H1 (cell line): ENCODE measurements around the gene SPTBN4. TPM values are rescaled to one million over a fixed set of nuclear protein-coding genes. Genes with fewer than 3 reads are reported as not detected.

ENCODE experiments used
- CTCF ChIA-PET: fragments of 300-600 bp; sonication (Branson Sonifier 250); formaldehyde crosslinking; loops from one replicate; lab custom pipeline; 2021; ENCODE audit not compliant: partially characterized antibody; lab: Charles Lee
- POLR2A ChIA-PET: fragments of 300-600 bp; sonication (Branson Sonifier 250); formaldehyde crosslinking; loops from one replicate; lab custom pipeline; 2021; ENCODE audit warnings: inconsistent platforms; ENCODE audit not compliant: partially characterized antibody; lab: Charles Lee
- DNase-seq, 2 experiments: peaks; one replicate each; pipeline versions ENCODE4 v3.0.0 to v3.0.0-alpha.2; 2010 to 2022; ENCODE audit warnings: low spot score in 2 of 2, low read depth in 1 of 2, mixed read lengths in 1 of 2
- FAIRE-seq: peaks from 2 replicates; lab custom pipeline; 2011; peaks lifted over from hg19 to GRCh38; lab: Jason Lieb, UNC
- H2AFZ ChIP-seq: 2 replicates; pipeline ENCODE4 v1.8.1; 2012; ENCODE audit warnings: low read length, inconsistent platforms
- H2AK5ac ChIP-seq: 2 replicates; pipeline ENCODE4 v1.6.1; 2013; ENCODE audit warnings: low read depth, low read length
- H2BK120ac ChIP-seq: replicated peaks from 2 replicates; pipeline ENCODE3; 2013; ENCODE audit warnings: low read depth, low read length, inconsistent platforms
- H2BK12ac ChIP-seq: 2 replicates; pipeline ENCODE4 v1.6.1; 2013; ENCODE audit warnings: low read depth, low read length
- H2BK15ac ChIP-seq: 2 replicates; pipeline ENCODE4 v1.6.1; 2013; ENCODE audit warnings: low read length
- H2BK20ac ChIP-seq: 2 replicates; pipeline ENCODE4 v1.6.1; 2013; ENCODE audit warnings: low read length
- H2BK5ac ChIP-seq: 2 replicates; pipeline ENCODE4 v1.6.1; 2013; ENCODE audit warnings: low read depth, low read length
- H3K14ac ChIP-seq: 2 replicates; pipeline ENCODE4 v1.6.1; 2013; ENCODE audit warnings: inconsistent platforms; ENCODE audit not compliant: insufficient read length
- H3K18ac ChIP-seq: 2 replicates; pipeline ENCODE4 v1.6.1; 2013; ENCODE audit warnings: low read length; ENCODE audit errors: extremely low read depth
- H3K23ac ChIP-seq: 2 replicates; pipeline ENCODE4 v1.6.1; 2013; ENCODE audit warnings: inconsistent platforms; ENCODE audit not compliant: insufficient read length
- H3K23me2 ChIP-seq: 2 replicates; pipeline ENCODE4 v1.6.1; 2013; ENCODE audit warnings: low read depth, low read length
- H3K27ac ChIP-seq: 2 replicates; pipeline ENCODE4 v1.6.1; 2011; ENCODE audit warnings: low read depth, low read length, inconsistent platforms
- H3K27me3 ChIP-seq, 4 experiments: replicated peaks in 1 of 4; 1 replicate in 1 of 4; 2 replicates in 3 of 4; pipeline versions ENCODE4 v1.6.1 to v1.8.1; 2011 to 2013; ENCODE audit warnings: low read length in 3 of 4, mild to moderate bottlenecking in 3 of 4, inconsistent platforms in 2 of 4, mixed read lengths in 2 of 4, moderate library complexity in 1 of 4; ENCODE audit not compliant: control insufficient read depth in 3 of 4, insufficient read depth in 3 of 4; ENCODE audit errors: extremely low read depth in 1 of 4
- H3K36me3 ChIP-seq, 4 experiments: 2 replicates each; pipeline versions ENCODE4 v1.6.1 to v1.8.1; 2011 to 2013; ENCODE audit warnings: mild to moderate bottlenecking in 4 of 4, low read length in 3 of 4, moderate library complexity in 2 of 4, control low read depth in 1 of 4, inconsistent platforms in 1 of 4; ENCODE audit not compliant: insufficient read depth in 4 of 4, control insufficient read depth in 2 of 4
- H3K4ac ChIP-seq: replicated peaks from 2 replicates; pipeline ENCODE3; 2013; ENCODE audit warnings: low read length, low read depth, mixed read lengths, inconsistent platforms; ENCODE audit not compliant: insufficient read length
- H3K4me1 ChIP-seq, 4 experiments: replicated peaks in 1 of 4; 1 replicate in 1 of 4; 2 replicates in 3 of 4; pipeline versions ENCODE4 v1.6.1 to v1.8.1; 2011 to 2013; ENCODE audit warnings: low read length in 3 of 4, inconsistent platforms in 2 of 4, mixed read lengths in 1 of 4; ENCODE audit not compliant: insufficient read depth in 4 of 4, control insufficient read depth in 3 of 4
- H3K4me2 ChIP-seq, 2 experiments: 2 replicates each; pipeline versions ENCODE4 v1.6.1 to v1.8.1; 2011 to 2013; ENCODE audit warnings: low read depth in 2 of 2, low read length in 2 of 2, control low read depth in 1 of 2, inconsistent platforms in 1 of 2, mild to moderate bottlenecking in 1 of 2; ENCODE audit not compliant: insufficient read depth in 1 of 2
- H3K4me3 ChIP-seq, 4 experiments: fragments of 200-600, 300-600 bp in 1 of 4; sonication (generic), shearing (Covaris generic), sonication (Bioruptor Twin) in 1 of 4; 2 replicates each; pipeline versions ENCODE4 v1.5.1 to v1.8.1; 2011 to 2016; ENCODE audit warnings: low read length in 4 of 4, low read depth in 3 of 4, control low read depth in 2 of 4, inconsistent platforms in 2 of 4, mild to moderate bottlenecking in 2 of 4, mixed read lengths in 1 of 4, moderate library complexity in 1 of 4; ENCODE audit not compliant: insufficient read depth in 2 of 4; ENCODE audit errors: extremely low read depth in 1 of 4
- H3K56ac ChIP-seq: replicated peaks from 2 replicates; pipeline ENCODE3; 2013; ENCODE audit warnings: low read depth, mild to moderate bottlenecking, mixed read lengths, low read length, inconsistent platforms; ENCODE audit not compliant: insufficient read length
- H3K79me1 ChIP-seq: 2 replicates; pipeline ENCODE4 v1.6.1; 2013; ENCODE audit warnings: low read depth, low read length, control low read depth
- H3K79me2 ChIP-seq, 2 experiments: 2 replicates each; pipeline versions ENCODE4 v1.6.1 to v1.8.1; 2012 to 2013; ENCODE audit warnings: low read length in 2 of 2, mild to moderate bottlenecking in 2 of 2, inconsistent platforms in 1 of 2; ENCODE audit not compliant: insufficient read depth in 2 of 2, control insufficient read depth in 1 of 2
- H3K9ac ChIP-seq, 4 experiments: replicated peaks in 1 of 4; 1 replicate in 1 of 4; 2 replicates in 3 of 4; pipeline versions ENCODE4 v1.6.1 to v1.8.1; 2011 to 2013; ENCODE audit warnings: low read depth in 3 of 4, low read length in 3 of 4, control low read depth in 2 of 4, mild to moderate bottlenecking in 2 of 4, moderate library complexity in 2 of 4, inconsistent platforms in 1 of 4; ENCODE audit errors: extremely low read depth in 1 of 4
- H3K9me3 ChIP-seq, 2 experiments: 2 replicates each; pipeline versions ENCODE4 v1.6.1 to v1.8.1; 2012 to 2013; ENCODE audit warnings: mild to moderate bottlenecking in 2 of 2, moderate library complexity in 2 of 2, control low read depth in 1 of 2, inconsistent platforms in 1 of 2, low read depth in 1 of 2, low read length in 1 of 2, mixed read lengths in 1 of 2; ENCODE audit not compliant: insufficient read depth in 2 of 2
- H4K20me1 ChIP-seq, 2 experiments: replicated peaks in 1 of 2; 2 replicates each; pipeline versions ENCODE3 to v1.8.1; 2011 to 2013; ENCODE audit warnings: inconsistent platforms in 2 of 2, low read length in 2 of 2, mild to moderate bottlenecking in 1 of 2; ENCODE audit not compliant: insufficient read depth in 2 of 2, control insufficient read depth in 1 of 2
- H4K5ac ChIP-seq: 2 replicates; pipeline ENCODE4 v1.6.1; 2013; ENCODE audit warnings: low read length, low read depth, mixed read lengths, inconsistent platforms; ENCODE audit not compliant: insufficient read length
- H4K8ac ChIP-seq: 2 replicates; pipeline ENCODE4 v1.8.0; 2013; ENCODE audit warnings: mild to moderate bottlenecking, moderate library complexity, low read length, inconsistent platforms; ENCODE audit not compliant: insufficient read depth; ENCODE audit errors: extremely low read depth
- H4K91ac ChIP-seq: replicated peaks from 2 replicates; pipeline ENCODE3; 2013; ENCODE audit warnings: low read length, mixed read lengths, inconsistent platforms; ENCODE audit not compliant: insufficient read length
- E2F6 ChIP-seq: IDR thresholded peaks from 2 replicates; pipeline ENCODE4 v1.6.1; 2012; ENCODE audit warnings: inconsistent platforms
- EGR1 ChIP-seq: IDR thresholded peaks from 2 replicates; pipeline ENCODE4 v1.6.1; 2011; ENCODE audit warnings: low read depth, low read length, borderline replicate concordance
- KDM4A ChIP-seq: IDR thresholded peaks from one replicate; pipeline ENCODE4 v1.7.1; 2012; ENCODE audit warnings: low read depth, mild to moderate bottlenecking, moderate library complexity, low read length, inconsistent platforms; ENCODE audit not compliant: severe bottlenecking
- POLR2AphosphoS5 ChIP-seq: IDR thresholded peaks from 2 replicates; pipeline ENCODE4 v1.6.1; 2011; ENCODE audit warnings: low read depth, low read length
- SIRT6 ChIP-seq: IDR thresholded peaks from one replicate; pipeline ENCODE4 v1.7.1; 2012; ENCODE audit warnings: low read length, inconsistent platforms
- SP1 ChIP-seq: IDR thresholded peaks from 2 replicates; pipeline ENCODE4 v1.6.1; 2011; ENCODE audit warnings: low read depth, low read length
- WGBS, 2 experiments: shearing (Covaris generic) in 1 of 2; methylation state at CpG; one replicate each; pipeline versions ENCODE4 v1.1.6 to v1.1.7; 2013 to 2015; ENCODE audit warnings: low lambda C conversion rate in 2 of 2, mixed read lengths in 2 of 2, inconsistent platforms in 1 of 2, low coverage in 1 of 2, missing lambda C conversion rate in 1 of 2; ENCODE audit not compliant: insufficient replicate concordance in 2 of 2, insufficient coverage in 1 of 2, insufficient read length in 1 of 2; ENCODE audit errors: extremely low coverage in 1 of 2, missing lambda C conversion rate in 1 of 2; 5-methylcytosine and 5-hydroxymethylcytosine counted together
- polyA plus RNA-seq, 7 experiments: library from polyadenylated mRNA; depleted of rRNA in 3 of 7; stranded (reverse) in 5 of 7; unstranded in 2 of 7; fragments of >200 nt in 5 of 7; fragments of 200-250 nt in 2 of 7; gene quantifications; 1 replicate in 5 of 7; 2 replicates in 1 of 7; 4 replicates in 1 of 7; pipeline versions ENCODE4 v1.2.1 to v1.2.3, GENCODE V29; 2011 to 2013; ENCODE audit warnings: missing spikeins in 2 of 7, mixed read lengths in 2 of 7
- total RNA-seq: library from RNA; stranded (reverse); fragmentation: NEBNext Ultra II Directional; extraction: Animal tissue kit (Norgen Biotek cat#: 25700); gene quantifications from 2 replicates; pipeline ENCODE4 v1.2.1, GENCODE V29; 2021
- TF ChIP-seq, protein P1 (sequence below): IDR thresholded peaks from 2 replicates; pipeline ENCODE4 v1.6.1; 2012; ENCODE audit warnings: low read length, inconsistent platforms
- TF ChIP-seq, protein P2 (sequence below): IDR thresholded peaks from 2 replicates; pipeline ENCODE4 v1.6.1; 2012; ENCODE audit warnings: inconsistent platforms

Gene SPTBN4
- total and polyA plus RNA-seq, 2 of the 8 experiments (the other 6 are each of a cell fraction or from before 2014, with no cell fraction given) = 1.9 to 3.0 TPM

- POLR2A ChIA-PET = no interaction called here
- Histone ChIP-seq H3K36me3 (no peaks in the 10 kb centered on the region; a peak in 1 of 8 replicates), H3K56ac (no peak overlapping the region), H3K23me2 (peaks cover 15% of the 10 kb centered on the region; the same call in 1 of the 2 replicates), H4K91ac (no peak overlapping the region), H2BK20ac (no peak overlapping the region), H2BK12ac (no peak overlapping the region), H3K79me1 (no peaks in the 10 kb centered on the region), H2BK15ac (no peak overlapping the region), H4K5ac (no peak overlapping the region), H2BK5ac (no peak overlapping the region), H2BK120ac (no peak overlapping the region), H3K27ac (no peak overlapping the region), H2AK5ac (no peak overlapping the region), H3K14ac (no peak overlapping the region), H3K9ac (no peak overlapping the region), H3K9me3 (no peaks in the 10 kb centered on the region), H2AFZ (peak overlapping the region; percentile 58; the same call in 1 of the 2 replicates), H4K8ac (no peak overlapping the region), H3K4me3 (peak overlapping the region; percentile 34 to 66 (median 35); a peak in 6 of 8 replicates), H3K4me2 (peak overlapping the region; percentile 17 to 92), H3K4ac (no peak overlapping the region), H3K4me1 (peaks cover 0 to 18% (median 11%) of the 10 kb centered on the region in 4 experiments; a peak in 6 of 7 replicates), H4K20me1 (peaks cover 3 to 6% of the 10 kb centered on the region in 2 experiments), H3K27me3 (peaks cover 19 to 43% (median 40%) of the 10 kb centered on the region in 4 experiments), H3K18ac (no peak overlapping the region), H3K79me2 (no peaks in the 10 kb centered on the region), H3K23ac (no peak overlapping the region)
- CTCF ChIA-PET = interaction anchor here (0.8 to 4.2 kb wide), 4 partner anchors 11 to 55 kb away, joined by 3 to 16 read pairs (median 4); no protein-coding TSS in a partner anchor
- WGBS, 2 experiments = 21% methylated on average over 27 of the region's 53 CpGs; no CpG with 5 or more reads in 1 of the 2 experiments
- peak in 1 of 2 experiments; percentile 85 for DNase-seq
- TF ChIP-seq EGR1 (0 out of 2 replicates have a peak, but pooled peaks have one; percentile 19), E2F6 (peak; percentile 97), POLR2AphosphoS5 (no peak), SIRT6 (no peak), SP1 (0 out of 2 replicates have a peak, but pooled peaks have one; percentile 12), KDM4A (peak; percentile 2)
- TF ChIP-seq, protein P1, sequence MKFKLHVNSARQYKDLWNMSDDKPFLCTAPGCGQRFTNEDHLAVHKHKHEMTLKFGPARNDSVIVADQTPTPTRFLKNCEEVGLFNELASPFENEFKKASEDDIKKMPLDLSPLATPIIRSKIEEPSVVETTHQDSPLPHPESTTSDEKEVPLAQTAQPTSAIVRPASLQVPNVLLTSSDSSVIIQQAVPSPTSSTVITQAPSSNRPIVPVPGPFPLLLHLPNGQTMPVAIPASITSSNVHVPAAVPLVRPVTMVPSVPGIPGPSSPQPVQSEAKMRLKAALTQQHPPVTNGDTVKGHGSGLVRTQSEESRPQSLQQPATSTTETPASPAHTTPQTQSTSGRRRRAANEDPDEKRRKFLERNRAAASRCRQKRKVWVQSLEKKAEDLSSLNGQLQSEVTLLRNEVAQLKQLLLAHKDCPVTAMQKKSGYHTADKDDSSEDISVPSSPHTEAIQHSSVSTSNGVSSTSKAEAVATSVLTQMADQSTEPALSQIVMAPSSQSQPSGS = no peak
- TF ChIP-seq, protein P2, sequence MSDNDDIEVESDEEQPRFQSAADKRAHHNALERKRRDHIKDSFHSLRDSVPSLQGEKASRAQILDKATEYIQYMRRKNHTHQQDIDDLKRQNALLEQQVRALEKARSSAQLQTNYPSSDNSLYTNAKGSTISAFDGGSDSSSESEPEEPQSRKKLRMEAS = peak; percentile 97
- FAIRE-seq = no peak
These were observed 130.0 kb downstream of the SPTBN4 start for GRCh38 chr19:40596608-40597328.
